ENCODE data around the gene GANAB.

Gene GANAB

GRCh38 chr11:62604460-62605120 lies 41.8 kb downstream of the GANAB start:
- H3K4me2 ChIP-seq, result peak overlapping the region; percentile 93
- H3K36me3 ChIP-seq, result peaks cover 63% of the 10 kb centered on the region
- no peak overlapping the region for H3K4me3 ChIP-seq
- H3K27ac ChIP-seq, result no peak overlapping the region
- H3K4me1 ChIP-seq, result peaks cover 66% of the 10 kb centered on the region
- peaks cover 12% of the 10 kb centered on the region; the same call in 1 of the 2 replicates for H4K20me1 ChIP-seq
- no peaks in the 10 kb centered on the region for H3K27me3 ChIP-seq
- H3K9me3 ChIP-seq, result no peaks in the 10 kb centered on the region
- H3K9ac ChIP-seq, result 0 out of 2 replicates have a peak overlapping the region, but pooled peaks have one; percentile 48
- no peak for TF ChIP-seq Cebpa-rat (IDR thresholded peaks at IDR 0.05)

GRCh38 chr11:62603776-62604299 lies 42.6 kb downstream of the GANAB start:
- Histone ChIP-seq H3K9me3 (no peaks in the 10 kb centered on the region), H4K20me1 (peaks cover 13% of the 10 kb centered on the region), H3K9ac (no peak overlapping the region), H3K27me3 (no peaks in the 10 kb centered on the region), H3K4me2 (peak overlapping the region; percentile 93; the same call in 1 of the 2 replicates), H3K27ac (no peak overlapping the region), H3K36me3 (peaks cover 56% of the 10 kb centered on the region), H3K4me1 (peaks cover 61% of the 10 kb centered on the region), H3K4me3 (no peak overlapping the region)
- no peak for TF ChIP-seq Cebpa-rat (IDR thresholded peaks at IDR 0.05)

GRCh38 chr11:62603072-62603408 lies 43.4 kb downstream of the GANAB start:
- Histone ChIP-seq H3K27ac (peak overlapping the region; percentile 100), H3K4me2 (peak overlapping the region; percentile 93), H4K20me1 (peaks cover 21% of the 10 kb centered on the region), H3K27me3 (no peaks in the 10 kb centered on the region), H3K4me3 (peak overlapping the region; percentile 91), H3K9me3 (no peaks in the 10 kb centered on the region), H3K4me1 (peaks cover 61% of the 10 kb centered on the region), H3K36me3 (peaks cover 52% of the 10 kb centered on the region), H3K9ac (peak overlapping the region; percentile 100; the same call in 1 of the 2 replicates)
- no peak for TF ChIP-seq Cebpa-rat (IDR thresholded peaks at IDR 0.05)

- Histone ChIP-seq H3K27ac (peak overlapping the region; percentile 100), H3K4me1 (peaks cover 61% of the 10 kb centered on the region)
Measured at GRCh38 chr11:62602141-62603071, 44.0 kb downstream of the GANAB start.

GRCh38 chr11:62601372-62602140 lies 44.9 kb downstream of the GANAB start, which contains the start of gene MTA2:
TSS of gene MTA2 (minus strand) at chr11:62601865. CDS start at chr11:62601450, 415 bp downstream.
- H3K9ac ChIP-seq, result peak within 1 kb of the TSS; percentile 100
- no peak for TF ChIP-seq Cebpa-rat (IDR thresholded peaks at IDR 0.05)
- H3K4me2 ChIP-seq, result peak within 1 kb of the TSS; percentile 100
- no peaks in the 10 kb centered on the region for H3K27me3 ChIP-seq
- H4K20me1 ChIP-seq, result peaks cover 29% of the 10 kb centered on the region
- peaks cover 60% of the 10 kb centered on the region for H3K4me1 ChIP-seq
- H3K9me3 ChIP-seq, result no peaks in the 10 kb centered on the region
- H3K27ac ChIP-seq, result peak within 1 kb of the TSS; percentile 100
- H3K36me3 ChIP-seq, result peaks cover 54% of the 10 kb centered on the region
- peak within 1 kb of the TSS; percentile 91 for H3K4me3 ChIP-seq

More at GRCh38 chr11:62602141-62603071, 44.0 kb downstream of the GANAB start:
- Histone ChIP-seq H3K9me3 (no peaks in the 10 kb centered on the region), H3K4me2 (peak overlapping the region; percentile 93), H3K36me3 (peaks cover 54% of the 10 kb centered on the region), H3K4me3 (peak overlapping the region; percentile 91), H4K20me1 (peaks cover 27% of the 10 kb centered on the region), H3K9ac (peak overlapping the region; percentile 100), H3K27me3 (no peaks in the 10 kb centered on the region)
- TF ChIP-seq Cebpa-rat (IDR thresholded peaks at IDR 0.05), result no peak

GRCh38 chr11:62601122-62601371 lies 45.4 kb downstream of the GANAB start:
- Histone ChIP-seq H3K4me1 (peaks cover 60% of the 10 kb centered on the region), H4K20me1 (peaks cover 34% of the 10 kb centered on the region), H3K4me3 (peak overlapping the region; percentile 91), H3K9ac (peak overlapping the region; percentile 100), H3K27me3 (no peaks in the 10 kb centered on the region), H3K4me2 (peak overlapping the region; percentile 100), H3K9me3 (no peaks in the 10 kb centered on the region), H3K27ac (peak overlapping the region; percentile 100), H3K36me3 (peaks cover 54% of the 10 kb centered on the region)
- TF ChIP-seq Cebpa-rat (IDR thresholded peaks at IDR 0.05), result no peak

- Histone ChIP-seq H3K27ac (peak overlapping the region; percentile 100), H3K36me3 (peaks cover 54% of the 10 kb centered on the region), H3K4me1 (peaks cover 59% of the 10 kb centered on the region), H3K27me3 (no peaks in the 10 kb centered on the region), H3K9me3 (no peaks in the 10 kb centered on the region), H4K20me1 (peaks cover 39% of the 10 kb centered on the region), H3K9ac (peak overlapping the region; percentile 100), H3K4me2 (peak overlapping the region; percentile 100), H3K4me3 (peak overlapping the region; percentile 91)
- no peak for TF ChIP-seq Cebpa-rat (IDR thresholded peaks at IDR 0.05)
Measured at GRCh38 chr11:62600367-62601121, 45.9 kb downstream of the GANAB start.

GRCh38 chr11:62599901-62600300 lies 46.5 kb downstream of the GANAB start:
- H3K4me3 ChIP-seq, result peak overlapping the region; percentile 91
- no peak for TF ChIP-seq Cebpa-rat (IDR thresholded peaks at IDR 0.05)
- peak overlapping the region; percentile 100 for H3K27ac ChIP-seq
- peak overlapping the region; percentile 100 for H3K9ac ChIP-seq
- H3K36me3 ChIP-seq, result peaks cover 54% of the 10 kb centered on the region
- H3K27me3 ChIP-seq, result no peaks in the 10 kb centered on the region
- peaks cover 52% of the 10 kb centered on the region for H3K4me1 ChIP-seq
- peak overlapping the region; percentile 100 for H3K4me2 ChIP-seq
- H4K20me1 ChIP-seq, result peaks cover 39% of the 10 kb centered on the region
- H3K9me3 ChIP-seq, result no peaks in the 10 kb centered on the region

Data from BLaER1 (cell line).